Measurements from ENCODE around the gene SORBS1. TPM values are rescaled to one million over a fixed set of nuclear protein-coding genes. Genes with fewer than 3 reads are reported as not detected.

The SORBS1 gene
- total and polyA plus RNA-seq, 2 donors (not counting 1 experiment from before 2014, with no cell fraction given) = 0.21 to 1.5 TPM

- Mint-ChIP-seq H3K9me3 (ENCODE audit: insufficient read depth) (no peaks in the 10 kb centered on the region), H3K4me3 (no peak overlapping the region), H3K4me1 (no peaks in the 10 kb centered on the region), H3K27ac (no peak overlapping the region), H3K27me3 (peaks cover 29% of the 10 kb centered on the region)
- no CpG with 5 or more reads among the region's 2 CpGs for WGBS (ENCODE audit: insufficient coverage)
- ATAC-seq (ENCODE audit: low read depth) (no peak), DNase-seq (no peak)
- Histone ChIP-seq H3K27ac (ENCODE audit: low read length in 2 of 2) (no peak overlapping the region), H3K4me1 (ENCODE audit: control insufficient read depth in 2 of 2, insufficient read depth in 2 of 2, low read length in 2 of 2) (no peaks in the 10 kb centered on the region), H3K9me3 (ENCODE audit: control extremely low read depth in 1 of 3, control insufficient read depth in 2 of 3, insufficient read depth in 1 of 3, low read length in 2 of 3) (no peaks in the 10 kb centered on the region), H3K79me2 (ENCODE audit: control insufficient read depth, insufficient read depth, low read length) (no peaks in the 10 kb centered on the region), H3K4me2 (replicated peaks; ENCODE audit: low read depth, low read length, poor library complexity, severe bottlenecking) (no peak overlapping the region), H3K9ac (ENCODE audit: low read length) (no peak overlapping the region), H3K27me3 (replicated peaks in 1 of 4; ENCODE audit: control extremely low read depth in 1 of 4, control insufficient read depth in 3 of 4, insufficient read depth in 4 of 4, low read length in 3 of 4) (peaks cover 0 to 3% (median 0%) of the 10 kb centered on the region in 4 experiments), H3K4me3 (ENCODE audit: control extremely low read depth in 1 of 5, extremely low read depth in 1 of 5, insufficient read depth in 1 of 5, low read depth in 2 of 5, low read length in 4 of 5) (no peak overlapping the region), H2AFZ (ENCODE audit: insufficient read depth, low read depth, low read length, poor library complexity, severe bottlenecking) (no peak overlapping the region), H3K36me3 (replicated peaks in 1 of 2; ENCODE audit: control extremely low read depth in 1 of 2, control insufficient read depth in 1 of 2, extremely low read depth in 1 of 2, insufficient read depth in 2 of 2, low read length in 1 of 2) (no peaks in the 10 kb centered on the region), H4K20me1 (ENCODE audit: control insufficient read depth, insufficient read depth, low read length, poor library complexity, severe bottlenecking) (no peaks in the 10 kb centered on the region)
- intact Hi-C loops (cut with micrococcal nuclease) = no loop called here
- ChIA-PET POLR2A (no interaction called here), CTCF (no interaction called here)
- no peak for TF ChIP-seq CTCF (IDR thresholded peaks at IDR 0.05)
- TF ChIP-seq EZH2 (IDR thresholded peaks at IDR 0.05; ENCODE audit: borderline replicate concordance, insufficient read depth, low read depth, low read length, poor library complexity, severe bottlenecking) = no peak
Observed at GRCh38 chr10:95493862-95494261, 67.3 kb downstream of the SORBS1 start.

- H3K9me3 Mint-ChIP-seq (ENCODE audit: insufficient read depth) = no peaks in the 10 kb centered on the region
- H4K20me1 ChIP-seq (ENCODE audit: control insufficient read depth, insufficient read depth, low read length, poor library complexity, severe bottlenecking) = no peaks in the 10 kb centered on the region
- intact Hi-C loops (cut with micrococcal nuclease) = no loop called here
- H3K4me1 Mint-ChIP-seq = no peaks in the 10 kb centered on the region
- H3K4me2 ChIP-seq (replicated peaks; ENCODE audit: low read depth, low read length, poor library complexity, severe bottlenecking) = no peak overlapping the region
- H3K27ac ChIP-seq (ENCODE audit: low read length in 2 of 2) = no peak overlapping the region
- no peak overlapping the region for H3K27ac Mint-ChIP-seq
- no peaks in the 10 kb centered on the region for H3K36me3 ChIP-seq (replicated peaks in 1 of 2; ENCODE audit: control extremely low read depth in 1 of 2, control insufficient read depth in 1 of 2, extremely low read depth in 1 of 2, insufficient read depth in 2 of 2, low read length in 1 of 2)
- H3K9me3 ChIP-seq (ENCODE audit: control extremely low read depth in 1 of 3, control insufficient read depth in 2 of 3, insufficient read depth in 1 of 3, low read length in 2 of 3) = no peaks in the 10 kb centered on the region
- no peak overlapping the region for H2AFZ ChIP-seq (ENCODE audit: insufficient read depth, low read depth, low read length, poor library complexity, severe bottlenecking)
- H3K79me2 ChIP-seq (ENCODE audit: control insufficient read depth, insufficient read depth, low read length) = no peaks in the 10 kb centered on the region
- peaks cover 0 to 3% (median 0%) of the 10 kb centered on the region in 4 experiments for H3K27me3 ChIP-seq (replicated peaks in 1 of 4; ENCODE audit: control extremely low read depth in 1 of 4, control insufficient read depth in 3 of 4, insufficient read depth in 4 of 4, low read length in 3 of 4)
- H3K4me3 Mint-ChIP-seq = no peak overlapping the region
- no peak overlapping the region for H3K9ac ChIP-seq (ENCODE audit: low read length)
- POLR2A ChIA-PET = no interaction called here
- no peak overlapping the region for H3K4me3 ChIP-seq (ENCODE audit: control extremely low read depth in 1 of 5, extremely low read depth in 1 of 5, insufficient read depth in 1 of 5, low read depth in 2 of 5, low read length in 4 of 5)
- TF ChIP-seq EZH2 (IDR thresholded peaks at IDR 0.05; ENCODE audit: borderline replicate concordance, insufficient read depth, low read depth, low read length, poor library complexity, severe bottlenecking) (no peak), CTCF (IDR thresholded peaks at IDR 0.05) (no peak)
- DNase-seq (no peak), ATAC-seq (ENCODE audit: low read depth) (no peak)
- H3K4me1 ChIP-seq (ENCODE audit: control insufficient read depth in 2 of 2, insufficient read depth in 2 of 2, low read length in 2 of 2) = no peaks in the 10 kb centered on the region
- CTCF ChIA-PET = interaction anchor here (0.6 kb wide), 1 partner anchor 8 kb away, joined by 3 read pairs; no protein-coding TSS in a partner anchor
- peaks cover 4% of the 10 kb centered on the region for H3K27me3 Mint-ChIP-seq
Observed at GRCh38 chr10:95487994-95488393, 73.2 kb downstream of the SORBS1 start.
